ENCODE measurements around the gene OSBP2.

OSBP2 gene

DNA sequence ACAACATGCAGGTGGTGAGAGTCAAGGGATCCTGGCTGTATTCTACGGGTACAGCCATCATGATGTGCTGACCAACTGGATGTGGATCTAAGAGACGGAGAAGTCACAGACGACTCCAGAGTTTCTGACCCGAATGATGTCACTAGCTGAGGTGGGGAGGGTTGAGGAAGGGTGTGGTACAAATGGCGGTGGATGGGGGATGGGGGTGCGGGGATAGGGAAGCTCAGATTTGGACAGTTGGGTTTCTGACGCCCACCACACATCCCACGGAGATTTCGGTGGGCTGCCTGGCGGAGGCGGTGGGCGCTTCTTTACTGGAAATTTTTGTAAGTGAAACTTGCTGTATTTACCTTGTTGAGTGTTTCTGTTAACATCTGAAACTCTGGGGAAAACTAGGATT is 126.7 kb downstream of the OSBP2 start:
- TF ChIP-seq POLR2AphosphoS5 (IDR thresholded peaks at IDR 0.05; ENCODE audit: low read depth, low read length) (no peak), FOXP2 (optimal IDR thresholded peaks at IDR 0.05; ENCODE audit: borderline replicate concordance, extremely low read depth, extremely low read length, insufficient read depth) (no peak), REST (IDR thresholded peaks at IDR 0.05; ENCODE audit: insufficient read depth in 1 of 2, low read depth in 2 of 2, low read length in 2 of 2) (no peak), SIN3A (IDR thresholded peaks at IDR 0.05; ENCODE audit: borderline replicate concordance, insufficient read depth, low read length) (no peak), TAF1 (IDR thresholded peaks at IDR 0.05; ENCODE audit: borderline replicate concordance, insufficient read depth, low read length) (no peak)

GRCh38 chr22:30821863-30822215 is 127.2 kb downstream of the OSBP2 start:
- TF ChIP-seq FOXP2 (optimal IDR thresholded peaks at IDR 0.05; ENCODE audit: borderline replicate concordance, extremely low read depth, extremely low read length, insufficient read depth): no peak
- TF ChIP-seq POLR2AphosphoS5 (IDR thresholded peaks at IDR 0.05; ENCODE audit: low read depth, low read length): no peak
- TF ChIP-seq REST (IDR thresholded peaks at IDR 0.05; ENCODE audit: insufficient read depth in 1 of 2, low read depth in 2 of 2, low read length in 2 of 2): no peak
- no peak for TF ChIP-seq SIN3A (IDR thresholded peaks at IDR 0.05; ENCODE audit: borderline replicate concordance, insufficient read depth, low read length)

GRCh38 chr22:30822216-30823014 is 127.7 kb downstream of the OSBP2 start:
- no peak for TF ChIP-seq FOXP2 (optimal IDR thresholded peaks at IDR 0.05; ENCODE audit: borderline replicate concordance, extremely low read depth, extremely low read length, insufficient read depth)
- no peak for TF ChIP-seq POLR2AphosphoS5 (IDR thresholded peaks at IDR 0.05; ENCODE audit: low read depth, low read length)
- no peak for TF ChIP-seq TAF1 (IDR thresholded peaks at IDR 0.05; ENCODE audit: borderline replicate concordance, insufficient read depth, low read length)
- no peak for TF ChIP-seq SIN3A (IDR thresholded peaks at IDR 0.05; ENCODE audit: borderline replicate concordance, insufficient read depth, low read length)
- no peak for TF ChIP-seq REST (IDR thresholded peaks at IDR 0.05; ENCODE audit: insufficient read depth in 1 of 2, low read depth in 2 of 2, low read length in 2 of 2)

GRCh38 chr22:30823015-30823370 is 128.3 kb downstream of the OSBP2 start:
- TF ChIP-seq POLR2AphosphoS5 (IDR thresholded peaks at IDR 0.05; ENCODE audit: low read depth, low read length): no peak

- TF ChIP-seq SIN3A (IDR thresholded peaks at IDR 0.05; ENCODE audit: borderline replicate concordance, insufficient read depth, low read length): no peak
- no peak for TF ChIP-seq REST (IDR thresholded peaks at IDR 0.05; ENCODE audit: insufficient read depth in 1 of 2, low read depth in 2 of 2, low read length in 2 of 2)
- no peak for TF ChIP-seq POLR2AphosphoS5 (IDR thresholded peaks at IDR 0.05; ENCODE audit: low read depth, low read length)
- TF ChIP-seq FOXP2 (optimal IDR thresholded peaks at IDR 0.05; ENCODE audit: borderline replicate concordance, extremely low read depth, extremely low read length, insufficient read depth): no peak
- no peak for TF ChIP-seq TAF1 (IDR thresholded peaks at IDR 0.05; ENCODE audit: borderline replicate concordance, insufficient read depth, low read length)
Observed at GRCh38 chr22:30824096-30824495, 129.4 kb downstream of the OSBP2 start.

Data from PFSK-1 (cell line).